Hematopoietic multipotent progenitor cell treated with erythropoietin and hydrocortisone succinate and interleukin-3 and kit ligand, for 15 days (in vitro differentiated cells): ENCODE measurements around the gene CTDP1.

Source experiments
- DNase-seq: peaks from one replicate; pipeline ENCODE4 v3.0.0-alpha.2; 2015; ENCODE audit warnings: low spot score

The CTDP1 gene

GRCh38 chr18:79766308-79766707 is 86.7 kb downstream of the CTDP1 start:
- DNase-seq, result no peak

- no peak for DNase-seq
Observed at GRCh38 chr18:79768745-79769144, 89.1 kb downstream of the CTDP1 start.

GRCh38 chr18:79769698-79770500 is 90.3 kb downstream of the CTDP1 start:
- DNase-seq, result no peak

- DNase-seq, result no peak
Observed at GRCh38 chr18:79770501-79770815, 90.9 kb downstream of the CTDP1 start.

GRCh38 chr18:79770826-79771225 is 91.2 kb downstream of the CTDP1 start:
- no peak for DNase-seq

GRCh38 chr18:79771446-79772107 is 92.0 kb downstream of the CTDP1 start:
- no peak for DNase-seq

GRCh38 chr18:79772108-79772864 is 92.7 kb downstream of the CTDP1 start:
- no peak for DNase-seq

GRCh38 chr18:79772865-79773696 is 93.5 kb downstream of the CTDP1 start:
- DNase-seq, result no peak

- DNase-seq, result no peak
Observed at GRCh38 chr18:79774111-79774510, 94.5 kb downstream of the CTDP1 start.

GRCh38 chr18:79775441-79776221 is 96.0 kb downstream of the CTDP1 start:
- DNase-seq, result no peak

- no peak for DNase-seq
Observed at GRCh38 chr18:79776674-79777073, 97.1 kb downstream of the CTDP1 start.

GRCh38 chr18:79778291-79778791 is 98.7 kb downstream of the CTDP1 start:
- DNase-seq, result no peak

- no peak for DNase-seq
Observed at GRCh38 chr18:79779021-79779699, 99.6 kb downstream of the CTDP1 start.

GRCh38 chr18:79779700-79780190 is 100.1 kb downstream of the CTDP1 start:
- DNase-seq, result no peak

- DNase-seq, result no peak
Observed at GRCh38 chr18:79780547-79780946, 100.9 kb downstream of the CTDP1 start.

- no peak for DNase-seq
Observed at GRCh38 chr18:79781331-79781941, 101.8 kb downstream of the CTDP1 start.

GRCh38 chr18:79782566-79783308 is 103.1 kb downstream of the CTDP1 start:
- no peak for DNase-seq

- DNase-seq, result no peak
Observed at GRCh38 chr18:79784071-79784913, 104.7 kb downstream of the CTDP1 start.
